ENCODE measurements around the gene TFAP2A.

TFAP2A gene

GRCh38 chr6:10425975-10426780 lies 11.3 kb upstream of the TFAP2A start:
- no peak for DNase-seq

- no peak for DNase-seq
Measured at GRCh38 chr6:10425176-10425974, 10.5 kb upstream of the TFAP2A start.

- no peak for DNase-seq
Measured at GRCh38 chr6:10424040-10424439, 9.2 kb upstream of the TFAP2A start.

- no peak for DNase-seq
Measured at GRCh38 chr6:10422737-10423034, 7.8 kb upstream of the TFAP2A start.

DNA sequence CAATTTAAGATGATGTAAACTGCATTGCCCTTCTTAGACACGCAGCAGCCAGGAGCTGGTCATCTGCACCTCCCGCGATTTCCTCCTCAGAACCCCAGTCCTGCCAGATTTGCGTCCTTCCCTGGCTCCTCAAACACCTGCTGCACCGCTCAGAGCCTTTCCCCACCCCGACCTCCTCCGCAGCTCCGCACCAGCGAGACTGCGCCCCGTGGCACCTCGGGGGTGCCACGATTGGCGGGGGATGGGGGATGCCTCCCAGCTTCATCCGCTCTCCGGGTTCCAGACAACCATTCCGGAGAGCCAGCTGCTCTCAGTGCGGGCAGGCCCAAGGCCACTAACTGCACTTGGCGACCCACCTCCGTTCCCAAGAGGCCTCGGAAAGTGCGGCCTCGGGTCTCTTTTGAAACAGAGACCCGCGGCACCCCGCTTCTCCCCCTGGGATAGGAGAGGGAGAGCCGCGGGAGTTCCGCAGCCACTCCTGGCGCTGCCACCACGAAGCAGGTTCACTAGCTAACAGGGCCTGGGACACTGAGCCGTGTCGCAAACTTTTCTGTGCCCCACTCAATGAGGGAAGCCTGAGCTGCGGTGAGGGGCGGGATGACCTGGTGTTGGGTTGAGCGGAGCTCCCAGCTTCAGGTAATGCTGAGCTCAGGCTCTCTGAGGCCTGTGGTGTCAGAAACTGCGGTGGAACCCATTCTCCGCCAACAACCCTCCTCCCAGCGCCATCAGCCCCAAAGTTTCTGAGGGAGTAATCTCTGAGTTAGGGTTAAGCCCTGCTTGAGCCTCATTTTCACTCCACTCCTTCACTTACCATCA lies 7.3 kb upstream of the TFAP2A start:
- DNase-seq, result no peak

DNA sequence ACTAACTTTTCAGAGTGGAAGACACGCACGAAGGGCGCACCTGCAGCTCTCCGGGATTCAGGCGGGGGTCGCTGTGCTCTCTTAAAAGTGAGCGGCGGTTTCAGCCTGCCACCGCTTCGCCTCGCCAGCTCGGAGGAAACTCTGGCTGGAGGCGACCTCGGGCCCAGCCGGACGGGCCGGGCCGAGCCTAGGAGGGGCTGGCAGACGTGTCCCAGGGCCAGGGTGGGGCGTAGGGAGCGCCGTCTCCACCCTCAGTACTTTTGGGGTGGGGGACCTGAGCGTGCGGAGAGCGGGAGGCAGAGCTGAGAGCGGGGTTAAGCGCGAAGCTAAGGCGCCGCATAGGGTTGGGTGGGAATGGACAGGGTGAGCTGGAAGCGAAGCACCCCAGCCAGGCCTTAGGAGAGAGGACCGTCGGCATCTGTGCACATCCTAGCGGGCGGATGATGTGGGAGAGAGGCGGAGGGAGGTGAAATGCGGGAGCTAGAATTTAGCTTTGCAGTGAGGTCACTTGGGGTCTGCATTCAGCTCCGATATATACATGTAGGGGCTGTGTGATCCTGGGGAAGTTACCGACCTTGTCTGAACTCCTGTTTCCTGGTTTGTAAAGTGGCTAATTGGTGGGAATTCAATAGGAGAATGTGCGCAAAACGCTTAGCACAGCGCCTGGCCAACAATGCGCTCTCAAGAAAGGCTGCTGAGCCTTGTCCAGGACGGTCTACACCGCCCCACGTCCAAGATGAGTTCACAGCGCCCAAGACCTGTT lies 6.5 kb upstream of the TFAP2A start:
- no peak for DNase-seq

- no peak for DNase-seq
Measured at GRCh38 chr6:10420546-10421157, 5.8 kb upstream of the TFAP2A start.

DNA sequence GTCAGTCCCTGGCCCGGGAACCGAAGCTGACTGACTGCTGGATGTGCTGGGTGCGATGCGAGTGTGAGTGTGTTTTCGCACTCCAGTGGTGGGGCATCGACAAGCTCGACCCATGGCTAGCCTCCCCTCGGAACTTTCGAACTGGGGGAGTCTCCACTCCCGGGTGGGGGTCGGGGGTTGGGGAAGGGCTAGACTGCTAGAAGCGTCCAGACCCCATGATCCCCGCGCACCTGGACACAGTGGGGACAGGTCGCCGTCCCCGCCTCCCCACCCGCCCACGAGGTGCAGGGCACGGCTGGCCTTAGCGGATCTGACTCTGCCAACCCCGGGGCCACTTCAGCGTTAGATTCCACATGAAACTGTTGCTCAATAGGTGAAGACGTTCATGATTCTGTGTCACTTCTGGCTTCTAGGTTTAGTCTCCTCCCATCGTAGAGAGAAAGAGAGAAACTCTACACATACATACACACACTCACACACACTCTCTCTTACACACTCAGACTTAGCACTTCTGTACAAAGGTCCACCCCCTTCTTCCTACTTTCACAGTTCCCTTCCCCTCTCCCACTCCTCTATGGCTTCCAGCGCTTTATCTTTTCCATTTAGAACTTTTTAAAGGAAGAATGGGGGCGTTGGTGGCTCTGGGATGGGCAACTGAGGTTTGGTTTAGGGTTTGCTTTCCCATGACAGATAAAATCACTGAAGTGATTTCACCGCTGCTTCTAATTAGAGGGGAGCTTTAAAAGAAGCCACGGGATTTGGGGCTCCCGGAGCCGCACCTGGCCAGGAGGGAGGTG lies 5.1 kb upstream of the TFAP2A start:
- no peak for DNase-seq

DNA sequence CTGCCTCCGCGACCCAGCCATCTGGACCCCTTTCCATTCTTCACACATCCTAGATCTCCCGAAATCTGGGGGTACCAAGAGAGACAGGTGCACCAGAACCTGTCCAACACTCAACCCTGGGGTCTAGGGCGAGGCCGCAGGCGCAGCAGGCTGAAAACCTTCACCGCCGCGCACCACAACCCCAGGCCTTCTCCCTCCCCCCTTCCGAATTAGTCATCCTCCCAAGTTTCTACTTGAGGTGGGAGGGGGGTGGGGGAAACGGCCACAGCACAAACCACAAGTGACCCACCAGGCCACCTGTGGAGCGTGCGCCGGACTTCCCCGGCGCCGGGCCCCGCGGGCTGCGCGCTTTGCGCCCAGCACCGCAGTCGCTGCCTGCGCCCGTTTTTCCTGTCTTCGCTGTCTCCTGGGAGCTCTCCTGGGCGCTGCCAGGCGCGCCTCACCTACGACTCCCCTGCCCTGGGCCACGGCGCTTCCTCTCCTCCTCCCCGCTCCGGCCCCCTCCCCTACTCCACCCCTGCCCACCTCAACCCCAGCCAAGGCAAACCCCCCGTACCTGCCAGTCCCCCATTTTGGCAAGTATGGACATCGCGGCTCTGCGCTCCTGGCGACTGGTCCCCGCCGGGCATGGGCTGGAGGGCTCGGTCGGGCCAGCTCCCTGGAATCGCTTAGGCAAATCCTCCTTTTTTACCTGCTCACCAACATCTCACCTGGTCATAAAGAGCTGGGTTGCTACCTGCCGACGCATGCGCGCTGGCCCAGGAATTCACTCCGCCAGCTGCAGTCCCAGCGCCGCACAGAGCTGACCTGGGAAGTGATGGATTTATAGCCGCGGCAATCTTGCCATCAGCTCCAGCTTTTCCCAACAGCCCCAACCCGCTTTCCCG lies 4.2 kb upstream of the TFAP2A start:
- no peak for DNase-seq

GRCh38 chr6:10418361-10418861 lies 3.5 kb upstream of the TFAP2A start:
- no peak for DNase-seq

- no peak for DNase-seq
Measured at GRCh38 chr6:10417681-10418104, 2.8 kb upstream of the TFAP2A start.

DNA sequence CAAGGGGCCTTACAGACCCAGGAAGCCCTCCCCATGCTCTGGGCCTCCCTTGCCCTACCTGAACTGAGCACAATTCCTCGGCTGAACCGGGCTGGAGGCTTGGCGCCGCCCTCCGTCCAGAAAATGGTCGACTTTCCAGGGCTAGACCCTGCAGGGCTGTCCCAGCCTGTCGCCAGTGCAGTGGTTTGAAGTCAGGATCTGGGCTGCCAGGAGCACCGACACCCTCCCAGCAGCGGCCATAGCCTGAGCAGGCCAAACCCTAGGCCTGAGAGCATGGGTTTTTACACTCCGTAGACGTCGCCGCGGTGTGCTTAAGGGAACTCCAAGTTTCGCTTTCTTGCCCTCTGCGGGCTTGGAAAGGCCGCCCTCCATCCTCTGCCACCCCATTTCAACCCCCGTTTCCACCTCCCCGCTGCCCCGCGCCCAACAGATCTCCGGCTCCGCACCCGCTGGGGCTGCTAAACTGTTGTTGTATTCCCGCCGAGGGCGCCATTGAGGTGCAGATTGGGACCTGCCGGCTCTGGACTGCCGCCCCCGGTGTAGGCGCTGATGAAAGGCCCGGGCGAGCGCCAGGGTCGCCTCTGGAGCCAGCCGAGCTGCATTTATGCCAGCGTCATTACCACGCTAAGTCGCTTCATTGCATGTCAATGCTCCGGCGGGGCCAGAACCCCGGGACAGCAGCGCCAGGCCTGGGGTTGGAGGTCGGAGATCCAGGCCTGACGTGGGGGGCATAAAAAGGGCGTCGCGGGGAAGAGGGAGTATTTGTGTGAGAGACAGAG lies 2.2 kb upstream of the TFAP2A start:
- DNase-seq, result no peak

DNA sequence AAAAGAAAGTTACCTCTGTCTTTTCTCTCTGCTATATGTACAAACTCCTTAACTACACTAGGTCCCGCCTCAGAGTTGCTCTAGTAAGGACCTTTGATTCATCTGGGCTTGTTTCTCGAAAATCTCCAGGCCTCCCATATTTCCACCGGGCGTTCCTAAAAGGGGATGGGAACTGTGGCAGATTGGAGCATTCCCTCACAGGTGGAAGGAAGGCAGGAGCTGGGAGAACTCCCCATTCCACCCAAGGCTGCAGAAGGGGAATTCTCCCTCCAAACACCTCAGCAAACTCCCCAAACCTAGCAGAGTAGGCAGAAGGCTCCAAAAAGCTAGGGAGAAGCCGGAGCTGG lies 1.6 kb upstream of the TFAP2A start:
- DNase-seq, result no peak

GRCh38 chr6:10415617-10416480 lies 975 bp upstream of the TFAP2A start:
- no peak for DNase-seq

GRCh38 chr6:10413850-10414738 lies 780 bp downstream of the TFAP2A start:
- no peak for DNase-seq

GRCh38 chr6:10413262-10413849 lies 1.5 kb downstream of the TFAP2A start:
- DNase-seq, result no peak
